GM19023 (cell line): ENCODE measurements around the gene MEP1B.
A peak's percentile ranks its signal among the peaks of the same experiment; 100 is the strongest.
"Not testable (repeated sequence)": the region's sequence is repeated elsewhere in the genome, so short reads cannot be mapped to it uniquely, and the experiment has no call there.

Experiments
- ATAC-seq: cut with Tn5 transposase; IDR thresholded peaks from one replicate; pipeline ENCODE4 v1.9.1; 2021; ENCODE audit warnings: mild to moderate bottlenecking, moderate library complexity; ENCODE audit not compliant: unreplicated experiment

The MEP1B gene

DNA sequence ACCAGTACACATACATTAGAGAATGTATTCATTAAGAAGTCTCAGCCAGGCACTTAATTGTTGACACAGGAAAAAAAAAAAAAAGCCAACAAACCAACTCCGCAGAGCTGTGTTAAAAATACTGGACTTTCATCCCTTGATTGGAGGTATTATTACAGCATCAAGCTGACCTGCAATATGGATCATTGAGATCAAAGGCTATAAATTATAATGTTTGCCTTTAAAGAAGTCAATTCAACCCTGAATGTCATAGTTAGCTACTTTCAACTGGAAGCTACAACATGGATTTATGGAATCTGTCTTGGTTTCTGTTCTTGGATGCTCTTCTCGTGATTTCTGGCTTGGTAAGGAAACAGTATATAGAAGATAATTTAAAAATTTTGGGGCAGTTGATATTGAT is at the start of gene MEP1B:
MEP1B (plus strand) TSS at position 250 of the 400 bp plus-strand sequence; CDS start at position 282, 32 bp downstream.
- no peak for ATAC-seq

DNA sequence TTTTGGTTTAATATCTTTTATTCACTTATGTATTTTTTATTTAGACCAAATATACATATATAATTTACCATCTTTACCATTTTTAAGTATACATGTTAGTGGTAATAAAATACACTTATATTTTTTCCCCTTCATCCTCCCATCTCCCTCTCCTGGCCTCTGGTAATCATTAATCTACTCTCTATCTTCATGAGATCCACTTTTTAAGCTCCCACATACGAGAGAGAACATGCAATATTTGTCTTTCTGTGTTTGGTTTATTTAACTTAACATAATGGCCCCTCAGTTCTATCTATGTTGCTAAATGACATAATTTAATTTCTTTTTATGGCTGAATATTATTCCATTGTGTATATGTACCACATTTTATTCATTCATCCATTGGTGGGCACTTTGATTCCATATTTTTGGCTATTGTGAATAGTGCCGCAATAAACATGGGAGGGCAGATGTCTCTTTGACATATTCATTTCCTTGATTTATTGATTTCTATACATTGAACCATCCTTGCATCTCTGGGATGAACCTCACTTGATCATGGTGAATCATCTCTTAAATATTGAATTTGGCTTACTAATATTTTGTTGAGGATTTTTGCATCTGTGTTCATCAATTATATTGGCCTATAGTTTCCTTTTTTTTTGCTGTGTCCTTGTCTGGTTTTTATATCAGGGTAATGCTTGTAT is 41.5 kb upstream of the MEP1B start:
- ATAC-seq = no peak

DNA sequence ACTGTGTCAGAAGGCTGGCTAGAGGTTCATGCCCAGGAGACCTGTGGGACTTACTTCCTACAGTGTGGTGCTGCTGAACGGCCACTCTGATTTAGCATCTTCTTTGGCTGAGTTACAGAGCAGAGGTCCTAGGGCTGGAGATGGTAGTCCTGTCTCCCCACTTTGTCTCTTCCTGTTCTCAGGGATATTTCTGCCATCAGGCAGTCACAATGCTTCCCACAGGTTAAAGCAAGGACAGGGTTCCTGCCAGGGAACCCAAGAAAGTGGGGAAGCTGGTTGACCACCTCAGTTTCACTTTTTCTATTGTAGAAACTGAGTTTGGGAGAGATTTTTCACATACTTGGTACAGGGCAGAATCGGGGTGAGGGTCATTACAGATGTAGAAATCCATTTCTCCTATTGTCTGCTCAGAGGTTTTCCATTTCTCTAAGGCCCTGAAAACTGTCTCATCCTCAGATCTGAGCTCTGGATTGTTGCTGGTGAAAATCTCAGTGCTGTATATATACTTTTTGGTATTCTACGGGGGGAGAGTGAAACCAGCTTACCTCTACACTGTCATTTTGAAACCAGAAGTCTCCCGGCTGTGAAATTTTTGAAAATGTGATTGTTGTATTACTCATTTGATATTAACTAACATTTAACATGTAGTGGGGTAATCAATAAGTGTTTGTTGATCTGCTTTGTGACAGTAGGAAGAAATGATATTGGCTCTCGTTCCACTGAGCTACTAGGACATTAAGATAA is 37.0 kb upstream of the MEP1B start:
- ATAC-seq = peak; percentile 78

DNA sequence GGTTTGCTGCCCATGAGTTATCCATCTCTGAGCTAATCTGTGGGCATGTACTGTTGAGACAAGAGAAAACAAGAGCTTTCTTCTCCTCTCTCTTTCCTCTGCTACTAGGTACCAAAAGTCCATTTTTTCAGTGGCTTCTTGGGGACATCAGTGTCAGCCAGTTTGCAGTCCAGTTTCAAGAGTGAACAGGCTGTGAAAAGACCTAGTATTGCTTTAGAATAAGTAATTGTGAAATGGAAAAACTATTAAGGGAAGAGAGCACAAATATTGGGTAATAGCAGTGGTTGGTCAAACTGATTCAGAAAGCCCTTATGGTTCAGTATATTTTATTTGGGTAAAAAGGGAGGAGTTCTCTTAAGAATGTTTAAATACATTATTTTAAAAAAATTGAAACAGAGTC is 33.0 kb upstream of the MEP1B start:
- ATAC-seq = no peak

DNA sequence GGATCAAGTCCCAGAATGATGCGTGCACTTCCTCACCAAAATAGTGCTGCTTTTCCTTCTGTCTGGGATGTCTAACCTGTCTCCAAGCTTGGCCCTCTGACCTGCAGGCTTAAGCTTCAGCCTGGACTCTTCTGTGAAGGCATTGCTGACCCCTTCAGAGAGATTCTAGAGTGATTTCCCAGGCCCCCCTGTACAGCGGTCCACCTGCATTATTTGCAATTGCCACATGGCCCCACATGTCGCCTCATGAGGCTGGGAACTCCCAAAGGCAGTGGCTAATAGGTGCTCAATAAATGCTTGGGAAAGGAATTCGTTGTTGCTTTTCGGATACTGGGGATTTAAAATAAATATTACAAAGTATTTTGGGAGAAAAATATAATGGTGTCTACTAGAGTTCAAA is 32.3 kb upstream of the MEP1B start:
- ATAC-seq = no peak

DNA sequence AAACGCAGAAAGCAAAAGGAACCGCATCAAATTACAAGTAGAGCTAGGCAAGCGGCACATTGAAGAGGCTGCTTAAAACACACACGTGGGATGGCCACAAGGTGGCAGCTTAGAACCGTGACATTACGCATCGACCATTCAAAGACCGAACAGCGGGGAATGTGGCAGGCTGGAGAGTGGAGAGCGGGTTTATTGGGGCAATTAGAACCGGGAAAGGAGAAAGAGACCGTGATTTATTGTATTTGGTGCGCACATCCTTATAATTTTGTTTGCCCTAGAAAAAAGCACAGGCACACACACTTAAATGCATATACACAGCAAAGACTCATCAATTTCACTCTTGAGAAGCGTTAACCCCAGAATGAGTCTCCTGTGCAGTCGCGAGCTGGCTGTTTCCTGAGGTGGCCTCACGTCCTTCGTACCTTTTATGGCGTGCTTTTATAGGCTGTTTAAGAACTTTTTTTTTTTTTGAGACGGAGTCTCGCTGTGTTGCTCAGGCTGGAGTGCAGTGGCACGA is 31.7 kb upstream of the MEP1B start:
- ATAC-seq = peak; percentile 97

DNA sequence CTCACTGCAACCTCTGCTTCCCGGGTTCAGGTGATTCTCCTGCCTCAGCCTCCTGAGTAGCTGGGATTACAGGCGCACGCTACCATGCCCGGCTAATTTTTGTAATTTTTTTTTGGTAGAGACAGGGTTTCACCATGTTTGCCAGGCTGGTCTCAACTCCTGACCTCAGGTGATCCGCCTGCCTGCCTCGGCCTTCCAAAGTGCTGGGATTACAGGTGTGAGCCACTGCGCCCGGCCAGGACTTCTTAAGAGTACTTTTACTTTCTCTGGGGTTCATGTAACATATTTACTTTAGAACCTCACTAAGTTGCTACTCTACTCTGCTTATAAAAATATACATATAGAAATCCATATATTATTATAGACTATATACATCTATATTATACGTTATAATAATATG is 31.2 kb upstream of the MEP1B start:
- ATAC-seq = not testable (repeated sequence)

DNA sequence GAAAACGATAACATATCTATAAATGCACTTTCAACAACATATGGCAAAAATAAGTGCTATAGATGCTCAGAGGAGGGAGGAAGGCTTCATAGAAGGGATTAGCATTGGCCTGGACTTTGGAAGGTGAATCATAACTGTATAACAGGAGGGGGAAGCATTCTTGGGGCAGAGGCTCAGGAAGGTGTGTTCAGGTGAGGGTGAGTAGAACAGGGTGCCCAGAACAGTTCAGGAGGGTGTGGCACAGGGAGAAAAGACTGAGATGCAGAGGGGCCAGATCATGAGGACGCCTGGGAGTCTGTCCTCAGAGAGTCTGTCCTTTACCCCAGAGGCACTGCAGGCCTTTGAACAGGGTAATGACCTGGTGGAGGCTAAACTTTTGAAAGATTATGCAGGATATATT is 29.3 kb upstream of the MEP1B start:
- no peak for ATAC-seq

DNA sequence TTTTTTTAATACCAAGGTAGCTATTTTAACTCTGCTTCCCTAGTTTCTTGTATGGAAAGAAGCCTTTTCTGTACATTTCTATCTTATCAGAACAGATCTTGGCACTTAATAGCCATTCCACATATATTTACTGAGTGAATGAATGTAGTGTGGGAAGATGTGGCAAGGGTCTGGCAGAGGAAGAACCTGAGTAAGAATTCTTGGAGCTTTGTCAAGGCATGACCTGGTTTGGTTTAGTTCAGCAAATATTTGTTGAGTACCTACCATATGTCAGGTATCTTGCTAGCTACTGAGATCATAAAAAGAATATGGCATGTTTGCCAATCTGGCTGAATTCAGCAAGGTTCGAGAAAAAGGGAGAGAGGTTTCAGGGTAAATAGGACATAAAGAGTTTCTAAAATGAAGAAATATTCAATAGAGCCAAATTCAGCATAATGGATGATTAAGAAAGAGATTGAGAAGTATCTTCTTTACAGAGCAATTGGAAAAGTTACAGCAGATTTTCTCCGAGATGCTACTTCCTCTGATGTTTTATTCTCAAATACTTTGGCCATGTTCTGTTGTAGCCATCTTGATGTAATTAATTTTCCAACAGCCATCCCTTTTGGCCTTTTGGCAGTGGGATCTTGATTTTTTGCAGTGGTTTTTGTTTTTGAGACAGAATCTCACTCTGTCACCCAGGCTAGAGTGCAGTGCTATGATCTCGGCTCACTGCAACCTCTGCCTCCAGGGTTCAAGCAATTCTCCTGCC is 21.7 kb upstream of the MEP1B start:
- ATAC-seq = no peak

DNA sequence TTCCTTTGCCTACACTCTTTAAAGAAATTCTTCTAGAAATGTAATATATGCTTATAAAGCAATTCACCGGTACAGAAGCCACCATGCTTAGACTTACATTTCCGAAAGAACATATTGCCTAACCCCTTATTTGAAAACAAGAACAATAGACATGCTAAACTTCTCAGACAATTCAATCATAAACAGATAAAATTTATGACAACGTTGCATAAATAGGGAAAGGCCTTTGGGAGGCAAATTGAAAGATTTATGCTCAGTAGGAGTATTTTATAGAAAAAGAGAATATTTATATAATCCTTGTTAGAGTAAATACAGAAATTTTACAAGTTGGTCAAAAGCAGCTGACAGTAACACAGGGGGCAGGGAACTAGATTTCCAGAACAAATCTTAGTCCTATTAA is 16.2 kb upstream of the MEP1B start:
- ATAC-seq = no peak

DNA sequence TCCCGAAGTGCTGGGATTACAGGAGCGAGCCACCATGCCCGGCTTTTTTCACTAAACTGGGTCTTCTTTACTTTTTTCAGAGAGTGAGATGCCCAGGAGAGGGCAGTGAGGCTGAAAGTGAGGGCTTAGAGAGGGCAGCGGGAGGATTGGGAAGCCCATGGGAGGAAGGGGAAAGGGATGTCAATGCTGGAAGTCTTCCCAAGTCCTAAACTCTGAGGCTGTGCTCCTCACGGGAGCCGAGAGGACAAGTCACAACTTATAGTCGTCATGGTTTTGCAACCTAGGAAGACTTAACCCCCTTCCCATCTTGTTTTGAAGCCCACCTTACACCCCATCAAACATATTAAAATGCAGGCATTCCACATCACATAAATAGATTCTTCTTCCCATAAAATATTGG is 15.1 kb upstream of the MEP1B start:
- no peak for ATAC-seq

DNA sequence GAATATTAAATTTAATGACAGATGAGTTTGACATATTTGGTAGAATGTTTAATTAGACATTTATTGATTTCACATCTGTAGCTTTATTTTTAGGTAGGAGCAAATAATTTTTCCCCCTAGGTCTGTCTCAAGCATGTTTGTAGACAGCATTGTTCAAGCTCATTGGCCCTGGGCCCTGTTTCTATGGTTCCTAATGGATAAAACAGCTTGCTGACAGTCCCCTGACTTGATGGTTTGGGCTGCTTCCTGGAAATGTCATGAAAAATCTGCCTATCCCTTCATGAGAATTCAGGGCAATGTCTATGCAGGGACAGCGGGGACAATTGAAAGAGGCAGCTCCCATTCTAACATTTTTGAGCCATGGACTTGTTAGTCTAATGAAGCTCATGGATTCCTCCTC is 14.6 kb upstream of the MEP1B start:
- ATAC-seq = no peak

DNA sequence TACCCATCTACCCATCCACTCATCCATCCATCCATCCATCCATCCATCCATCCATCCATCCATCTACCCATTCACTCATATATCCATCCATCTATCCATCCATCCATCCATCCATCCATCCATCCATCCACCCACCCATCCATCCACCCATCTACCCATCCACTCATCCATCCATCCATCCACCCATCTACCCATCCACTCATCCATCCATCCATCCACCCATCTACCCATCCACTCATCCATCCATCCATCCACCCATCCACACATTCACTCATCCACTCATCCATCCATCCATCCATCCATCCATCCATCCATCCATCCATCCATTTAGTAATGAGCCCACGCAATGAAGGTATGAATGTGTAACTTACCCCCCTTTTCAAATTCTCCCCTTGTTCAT is 13.1 kb upstream of the MEP1B start:
- not testable (repeated sequence) for ATAC-seq

DNA sequence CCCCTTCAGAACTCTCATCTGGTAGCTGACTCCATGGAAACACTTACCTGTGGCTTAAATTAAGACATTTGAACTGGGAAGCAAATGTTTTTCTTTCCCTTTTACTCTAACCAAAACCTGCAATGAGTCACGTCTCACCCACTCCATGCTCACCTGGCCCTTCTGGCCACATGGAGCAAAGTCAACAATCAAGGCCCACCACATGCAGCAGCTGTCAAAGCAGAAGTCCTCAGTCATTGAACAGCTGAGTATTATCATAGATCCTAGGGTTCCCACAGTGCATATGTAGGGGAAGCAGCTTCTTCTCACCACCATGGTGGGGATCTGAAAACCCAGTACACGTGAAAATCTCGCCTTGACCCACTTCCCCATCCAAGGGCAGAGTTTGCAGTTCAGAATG is 12.3 kb upstream of the MEP1B start:
- no peak for ATAC-seq

DNA sequence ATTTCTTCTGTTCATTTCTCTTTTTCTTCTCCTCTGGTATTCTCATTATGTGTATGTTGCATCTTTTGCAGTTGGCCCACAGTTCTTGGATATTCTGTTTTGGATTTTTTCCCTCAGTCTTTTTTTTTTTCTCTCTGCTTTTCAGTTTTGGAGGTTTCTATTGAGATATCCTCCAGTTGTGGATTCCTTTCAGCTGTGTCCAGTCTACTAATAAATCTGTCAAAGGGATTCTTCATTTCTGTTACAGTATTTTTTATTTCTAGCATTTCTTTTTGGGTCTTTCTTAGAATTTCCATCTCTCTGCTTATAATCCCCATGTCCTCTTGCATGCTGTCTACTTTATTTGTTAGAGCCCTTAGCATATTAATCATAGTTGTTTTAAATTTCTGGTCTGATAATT is 6.3 kb upstream of the MEP1B start:
- no peak for ATAC-seq

DNA sequence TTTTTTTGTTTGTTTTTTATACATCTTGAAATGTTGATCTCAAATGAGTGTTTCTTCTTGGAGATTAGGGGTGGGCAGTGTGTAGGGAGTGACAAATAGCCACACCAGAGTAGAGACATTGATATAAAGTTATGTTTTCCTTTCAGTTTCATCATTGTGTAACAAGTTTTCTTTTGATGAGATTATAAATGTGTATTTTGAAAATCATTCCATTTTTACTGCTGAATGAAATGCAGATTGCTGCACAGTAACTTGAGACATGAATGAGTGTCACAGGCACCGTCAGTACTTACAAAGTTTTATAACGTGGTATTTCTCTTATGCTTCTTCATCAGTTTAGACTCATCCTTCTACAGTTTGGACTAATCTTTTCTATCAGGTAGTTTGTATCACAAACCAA is 370 bp downstream of the MEP1B start:
- no peak for ATAC-seq

DNA sequence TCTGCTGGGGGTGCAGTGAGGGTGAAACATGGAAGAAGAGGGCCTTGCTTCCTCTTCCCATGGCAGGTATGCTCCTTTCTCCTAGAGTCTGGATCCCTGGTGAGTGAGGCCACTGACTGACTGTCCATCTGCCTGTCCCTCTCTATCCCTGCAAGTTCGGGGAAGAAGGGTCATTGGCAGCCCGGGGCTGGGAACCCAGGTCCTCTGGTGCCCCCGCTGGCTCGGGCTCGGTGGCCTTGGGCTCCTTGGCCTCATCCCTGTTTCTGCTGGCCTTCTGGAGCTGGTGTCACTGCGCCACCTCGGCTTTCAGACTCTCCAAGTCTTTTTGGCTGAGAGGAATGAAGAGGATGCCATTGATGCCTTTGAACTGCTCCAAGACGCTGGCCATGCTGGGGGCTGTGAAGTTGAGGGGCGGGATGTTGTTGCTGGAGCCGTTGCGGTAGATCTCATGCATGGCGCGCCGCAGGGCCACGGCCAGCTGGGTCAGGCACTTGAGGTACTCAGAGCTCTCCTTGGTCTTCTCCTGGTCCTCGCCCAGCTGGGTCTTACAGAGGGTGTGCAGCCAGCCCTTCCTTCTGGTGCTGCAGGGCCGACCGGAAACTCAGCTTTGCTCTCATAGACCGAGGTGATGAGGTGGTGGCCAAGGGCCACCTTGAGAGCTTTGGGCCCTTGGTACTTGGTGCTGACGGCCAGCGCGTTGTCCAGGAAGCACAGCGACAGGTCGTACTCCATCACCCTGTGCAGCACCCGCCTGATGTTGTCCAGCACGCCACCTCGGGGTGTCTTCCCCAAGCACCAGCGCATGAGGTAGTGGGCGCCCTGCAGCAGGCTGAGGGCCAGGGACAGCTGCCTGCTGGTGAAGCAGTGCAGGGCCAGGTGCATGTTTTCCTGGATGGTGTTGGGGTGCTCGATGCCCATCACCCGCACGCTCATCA is 6.3 kb downstream of the MEP1B start:
- no peak for ATAC-seq

DNA sequence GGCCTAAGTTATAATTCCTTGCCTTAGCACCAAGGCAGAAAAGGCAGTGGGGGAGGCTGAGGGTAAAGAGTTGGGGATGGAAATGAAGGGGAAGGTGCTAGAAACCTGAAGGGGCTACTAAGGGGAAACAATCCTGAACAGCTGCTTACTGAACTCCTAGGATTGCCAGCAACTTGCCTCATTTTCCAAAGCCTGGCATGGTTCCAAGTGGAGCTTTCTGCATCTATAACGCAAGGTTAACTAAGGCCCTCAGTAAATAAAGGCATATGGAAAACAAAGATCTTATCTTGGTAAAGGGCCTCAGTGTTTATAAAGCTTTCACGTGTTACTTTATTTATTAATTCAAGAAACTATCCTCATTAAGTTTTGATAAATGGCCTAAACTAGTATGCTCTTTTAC is 10.9 kb downstream of the MEP1B start:
- ATAC-seq = no peak

DNA sequence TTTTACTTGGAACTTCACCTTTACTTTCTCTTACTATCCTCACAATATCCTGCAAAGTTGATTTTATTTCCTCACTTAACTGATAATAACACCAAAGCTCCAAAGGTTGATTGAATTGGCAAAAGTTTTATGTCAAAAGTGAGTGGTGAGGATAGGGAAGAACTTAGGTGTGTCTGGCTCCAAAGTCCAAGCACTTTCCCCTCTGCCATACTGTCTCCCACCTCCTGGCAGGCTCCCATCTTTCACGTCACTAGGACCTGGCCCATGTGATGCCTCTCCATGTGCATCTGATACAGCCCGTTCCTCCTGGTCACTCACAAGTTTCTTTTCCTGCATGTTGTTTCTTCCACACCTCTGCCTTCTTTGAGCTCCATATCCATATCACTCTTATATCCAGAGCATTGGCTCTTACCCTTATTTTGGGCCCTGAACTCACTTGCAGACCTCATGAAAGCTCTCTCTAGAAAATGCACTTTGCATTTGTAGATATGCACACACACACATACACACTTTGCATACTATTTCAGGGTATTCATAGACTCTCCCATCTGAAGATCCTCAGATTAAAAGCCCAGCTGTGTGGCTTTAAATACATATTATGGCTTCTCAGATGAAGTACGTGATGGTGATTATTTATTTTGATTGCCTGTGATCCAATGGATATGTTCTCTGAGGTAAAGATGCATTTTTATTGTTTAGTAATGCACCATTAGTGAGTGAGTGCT is 12.3 kb downstream of the MEP1B start:
- no peak for ATAC-seq

DNA sequence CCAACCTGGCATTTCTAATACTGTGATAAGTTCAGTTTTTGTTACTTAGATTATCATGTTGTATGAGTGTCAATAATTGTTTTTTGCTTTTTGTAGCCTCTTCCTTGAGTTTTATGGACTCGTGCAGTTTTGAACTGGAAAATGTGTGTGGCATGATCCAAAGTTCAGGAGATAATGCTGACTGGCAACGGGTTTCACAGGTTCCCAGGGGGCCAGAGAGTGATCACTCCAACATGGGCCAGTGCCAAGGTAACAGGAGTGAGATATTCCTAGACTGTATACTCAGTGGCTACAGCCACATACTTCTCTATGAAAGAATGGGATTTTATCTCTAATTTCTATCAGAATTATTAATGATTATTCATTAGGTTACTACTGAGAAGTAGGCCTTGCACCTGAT is 18.2 kb downstream of the MEP1B start:
- ATAC-seq = no peak
